Stimulated activated memory B cell treated with anti-CD40 and anti-IgM and Interleukin-4, amounts not matched to agents 10 μg/mL and 1 μg/mL and 100 μg/mL, for 72 hours (primary cell): ENCODE results near the gene CKMT2.
"Not testable (repeated sequence)": the region's sequence is repeated elsewhere in the genome, so short reads cannot be mapped to it uniquely, and the experiment has no call there.

Experiments
- ATAC-seq: fragments of 150-1000 bp; cut with Tn5 transposase; 2 replicates; pipeline ENCODE4 v1.10.0; 2021
- H3K27ac Mint-ChIP-seq: one replicate; pipeline ENCODE4 v1.8.0; 2022; ENCODE audit warnings: mild to moderate bottlenecking, mixed read lengths
- H3K27me3 Mint-ChIP-seq: one replicate; pipeline ENCODE4 v1.8.0; 2022; ENCODE audit warnings: mixed read lengths
- H3K36me3 Mint-ChIP-seq: one replicate; pipeline ENCODE4 v1.8.0; 2022; ENCODE audit warnings: mixed read lengths
- H3K4me1 Mint-ChIP-seq: one replicate; pipeline ENCODE4 v1.8.0; 2022; ENCODE audit warnings: mixed read lengths
- H3K4me3 Mint-ChIP-seq: one replicate; pipeline ENCODE4 v1.8.0; 2022; ENCODE audit warnings: mild to moderate bottlenecking, moderate library complexity, mixed read lengths
- H3K9me3 Mint-ChIP-seq: one replicate; pipeline ENCODE4 v1.8.0; 2022; ENCODE audit warnings: mixed read lengths

Gene CKMT2

DNA sequence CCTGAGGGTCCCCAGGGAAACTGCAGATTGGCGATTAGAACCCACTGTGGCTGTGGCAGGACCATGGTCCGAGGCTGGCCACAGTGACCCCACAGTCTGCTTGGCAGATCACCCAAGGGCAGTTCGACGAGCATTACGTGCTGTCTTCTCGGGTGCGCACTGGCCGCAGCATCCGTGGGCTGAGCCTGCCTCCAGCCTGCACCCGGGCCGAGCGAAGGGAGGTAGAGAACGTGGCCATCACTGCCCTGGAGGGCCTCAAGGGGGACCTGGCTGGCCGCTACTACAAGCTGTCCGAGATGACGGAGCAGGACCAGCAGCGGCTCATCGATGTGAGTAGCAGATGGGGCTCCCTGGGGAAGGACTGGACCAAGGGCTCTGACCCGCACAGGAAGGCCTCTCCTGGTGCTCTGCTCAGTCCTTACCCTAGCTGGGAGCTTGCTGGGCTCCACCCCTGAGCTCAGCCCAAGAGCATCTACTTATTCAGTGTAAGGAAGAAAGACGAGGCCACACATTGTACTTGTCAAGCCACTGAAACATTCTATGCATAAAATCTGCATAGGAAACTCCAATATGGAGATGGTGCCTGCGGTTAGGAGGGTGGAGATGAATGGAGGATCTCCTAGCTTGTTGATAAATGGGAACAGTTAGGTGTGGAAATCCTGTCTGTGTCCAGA lies 21.9 kb downstream of the CKMT2 start:
- H3K4me3 Mint-ChIP-seq: no peak overlapping the region
- no peak overlapping the region for H3K27ac Mint-ChIP-seq
- H3K36me3 Mint-ChIP-seq: peaks cover 54% of the 10 kb centered on the region
- ATAC-seq: no peak
- H3K27me3 Mint-ChIP-seq: no peaks in the 10 kb centered on the region
- H3K4me1 Mint-ChIP-seq: peaks cover 6% of the 10 kb centered on the region
- peaks cover 5% of the 10 kb centered on the region for H3K9me3 Mint-ChIP-seq

- Mint-ChIP-seq H3K4me3 (no peak overlapping the region), H3K27ac (no peak overlapping the region), H3K4me1 (peaks cover 12% of the 10 kb centered on the region), H3K27me3 (no peaks in the 10 kb centered on the region), H3K36me3 (peaks cover 57% of the 10 kb centered on the region), H3K9me3 (peaks cover 10% of the 10 kb centered on the region)
- no peak for ATAC-seq
Observed at GRCh38 chr5:81256766-81257165, 23.6 kb downstream of the CKMT2 start.

GRCh38 chr5:81262796-81263195 lies 29.7 kb downstream of the CKMT2 start:
- H3K27ac Mint-ChIP-seq, ATAC-seq, H3K4me3 Mint-ChIP-seq, H3K27me3 Mint-ChIP-seq: not testable (repeated sequence)
- peaks cover 12% of the 10 kb centered on the region for H3K9me3 Mint-ChIP-seq
- H3K36me3 Mint-ChIP-seq: peaks cover 58% of the 10 kb centered on the region
- peaks cover 12% of the 10 kb centered on the region for H3K4me1 Mint-ChIP-seq

DNA sequence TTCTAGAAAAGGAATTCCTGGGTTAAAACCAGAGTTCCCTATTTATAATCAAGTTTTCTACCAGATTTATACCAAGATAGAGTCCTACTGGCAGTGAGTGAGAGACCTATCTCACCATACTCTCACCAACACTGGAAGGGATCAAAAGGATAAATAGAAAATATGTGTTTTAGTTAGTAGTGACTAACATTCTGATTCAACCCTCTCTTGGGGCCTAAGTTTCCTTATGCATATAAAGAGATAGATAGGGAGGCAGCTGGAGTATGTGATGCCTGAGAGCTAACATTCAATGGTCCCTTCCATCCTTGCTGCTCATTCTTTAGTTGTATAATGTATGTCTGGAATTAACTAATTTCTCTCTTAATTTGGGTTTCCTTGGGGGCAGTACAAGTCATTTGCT lies 32.0 kb downstream of the CKMT2 start:
- H3K4me3 Mint-ChIP-seq: no peak overlapping the region
- H3K9me3 Mint-ChIP-seq: peaks cover 7% of the 10 kb centered on the region
- peaks cover 18% of the 10 kb centered on the region for H3K4me1 Mint-ChIP-seq
- no peak for ATAC-seq
- H3K27me3 Mint-ChIP-seq: no peaks in the 10 kb centered on the region
- H3K27ac Mint-ChIP-seq: no peak overlapping the region
- H3K36me3 Mint-ChIP-seq: peaks cover 61% of the 10 kb centered on the region

DNA sequence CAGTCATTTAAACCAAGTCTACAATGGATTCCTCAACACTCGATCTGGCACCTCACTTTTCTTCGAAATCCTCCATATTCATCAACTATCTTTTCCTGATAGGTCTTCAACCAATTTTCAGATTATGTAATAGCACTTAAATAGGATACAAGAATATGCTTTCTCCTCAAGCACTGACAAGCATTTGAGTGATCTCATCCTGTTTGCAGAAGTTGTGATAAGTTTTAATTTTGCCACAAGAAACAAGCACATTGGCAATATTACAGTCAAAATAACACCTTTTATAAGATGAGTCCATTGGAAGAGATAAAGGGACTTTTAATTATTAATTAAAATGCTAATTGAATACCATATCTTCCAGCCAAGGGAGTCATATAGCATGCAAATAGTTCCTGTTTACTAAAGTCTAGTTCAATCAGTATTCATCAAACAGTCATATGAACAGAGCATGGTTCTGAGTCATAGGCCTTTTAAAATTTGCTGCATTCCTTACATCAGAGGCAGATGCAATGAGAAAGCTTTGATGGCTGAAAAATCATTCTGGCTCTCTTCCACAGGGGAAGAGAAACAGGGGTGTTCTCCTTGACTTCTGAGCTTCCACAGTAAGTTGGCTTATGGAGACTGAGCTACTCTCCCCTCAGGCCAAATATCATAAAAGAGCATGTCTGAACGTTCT lies 35.5 kb downstream of the CKMT2 start:
- H3K36me3 Mint-ChIP-seq: peaks cover 63% of the 10 kb centered on the region
- no peak overlapping the region for H3K4me3 Mint-ChIP-seq
- ATAC-seq: no peak
- peaks cover 34% of the 10 kb centered on the region for H3K4me1 Mint-ChIP-seq
- no peaks in the 10 kb centered on the region for H3K27me3 Mint-ChIP-seq
- peaks cover 23% of the 10 kb centered on the region for H3K9me3 Mint-ChIP-seq
- no peak overlapping the region for H3K27ac Mint-ChIP-seq

DNA sequence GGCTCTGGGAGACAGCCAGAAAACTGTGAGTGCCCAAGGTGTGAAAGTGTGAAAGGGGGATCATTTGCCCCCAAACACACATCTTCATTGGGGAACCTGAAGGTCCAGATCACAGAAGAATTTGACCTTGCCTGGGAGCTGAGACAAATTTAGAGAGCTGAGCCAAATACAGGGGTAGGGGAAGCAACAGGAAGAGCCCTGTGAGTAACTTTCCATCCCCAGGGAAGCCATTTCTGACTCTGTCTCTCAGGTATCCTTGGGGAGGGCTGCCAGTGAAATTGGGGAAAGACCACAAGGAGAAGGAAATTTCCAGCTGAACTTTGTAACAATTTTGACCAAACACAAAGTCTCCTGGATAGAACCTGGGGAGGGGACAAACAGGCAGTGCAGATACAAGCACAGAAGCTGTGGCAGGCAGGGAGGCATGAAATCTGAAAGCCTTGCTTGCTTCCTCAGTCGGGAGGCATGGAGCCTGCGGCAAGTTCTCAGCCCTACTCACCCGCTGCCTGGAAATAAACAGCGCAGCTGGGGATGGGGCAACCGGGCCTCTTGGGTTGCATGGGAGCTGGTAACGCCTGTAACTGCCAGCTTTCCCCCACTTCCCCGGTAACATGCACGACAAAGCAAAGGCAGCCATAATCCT lies 36.8 kb downstream of the CKMT2 start:
- no peak overlapping the region for H3K4me3 Mint-ChIP-seq
- no peak for ATAC-seq
- no peak overlapping the region for H3K27ac Mint-ChIP-seq
- H3K4me1 Mint-ChIP-seq: peaks cover 46% of the 10 kb centered on the region
- H3K27me3 Mint-ChIP-seq: no peaks in the 10 kb centered on the region
- H3K9me3 Mint-ChIP-seq: peaks cover 30% of the 10 kb centered on the region
- H3K36me3 Mint-ChIP-seq: peaks cover 67% of the 10 kb centered on the region

DNA sequence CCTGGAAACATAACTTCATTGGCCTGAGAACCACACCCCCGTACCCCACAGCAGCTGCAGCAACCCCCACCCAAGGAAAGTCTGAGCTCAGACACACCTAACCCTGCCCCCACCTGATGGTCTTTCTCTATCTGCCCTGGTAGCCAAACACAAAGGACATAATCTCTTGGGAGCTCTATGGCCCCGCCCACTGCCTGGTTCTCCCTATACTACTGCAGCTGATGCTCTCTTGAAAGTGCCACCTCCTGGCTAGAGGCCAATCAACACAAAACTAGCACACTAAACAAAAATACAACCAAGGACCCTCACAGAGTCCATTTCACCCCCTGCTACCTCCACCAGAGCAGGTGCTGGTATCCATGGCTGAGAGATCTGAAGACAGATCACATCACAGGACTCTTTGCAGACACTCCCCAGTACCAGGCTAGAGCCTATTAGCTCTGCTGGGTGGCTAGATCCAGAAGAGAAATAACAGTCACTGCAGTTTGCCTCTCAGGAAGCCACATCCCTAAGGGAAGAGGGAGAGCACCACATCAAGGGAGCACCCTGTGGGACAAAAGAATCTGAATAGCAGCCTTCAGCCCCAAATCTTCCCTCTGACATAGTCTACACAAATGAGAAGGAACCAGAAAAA lies 37.4 kb downstream of the CKMT2 start:
- H3K36me3 Mint-ChIP-seq: peaks cover 73% of the 10 kb centered on the region
- peaks cover 49% of the 10 kb centered on the region for H3K4me1 Mint-ChIP-seq
- H3K4me3 Mint-ChIP-seq, ATAC-seq, H3K27me3 Mint-ChIP-seq, H3K27ac Mint-ChIP-seq: not testable (repeated sequence)
- peaks cover 34% of the 10 kb centered on the region for H3K9me3 Mint-ChIP-seq

DNA sequence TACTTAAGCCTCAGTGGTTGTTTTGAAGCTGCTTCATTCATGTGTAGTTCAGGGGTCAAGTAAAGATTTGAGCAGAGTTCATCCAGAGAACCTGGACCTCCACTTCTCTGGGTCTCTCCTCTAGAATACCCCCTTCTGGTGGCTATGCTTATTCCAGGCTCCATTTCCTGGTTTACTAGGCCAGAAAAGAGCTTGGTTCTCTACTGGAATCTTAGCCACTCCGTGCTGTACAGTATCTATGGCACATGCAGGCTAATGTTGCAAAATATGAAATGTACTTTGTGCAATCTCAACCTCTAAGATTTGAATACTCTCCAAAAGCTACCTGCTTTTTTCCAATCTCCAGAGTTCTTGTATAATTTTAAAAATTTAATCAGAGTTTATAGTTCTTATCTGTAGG lies 50.9 kb downstream of the CKMT2 start:
- no peak overlapping the region for H3K27ac Mint-ChIP-seq
- H3K4me3 Mint-ChIP-seq: no peak overlapping the region
- H3K36me3 Mint-ChIP-seq: peaks cover 43% of the 10 kb centered on the region
- H3K9me3 Mint-ChIP-seq: no peaks in the 10 kb centered on the region
- H3K4me1 Mint-ChIP-seq: peaks cover 40% of the 10 kb centered on the region
- no peaks in the 10 kb centered on the region for H3K27me3 Mint-ChIP-seq
- no peak for ATAC-seq

GRCh38 chr5:81286059-81286617 lies 53.0 kb downstream of the CKMT2 start:
- no peak overlapping the region for H3K27ac Mint-ChIP-seq
- peaks cover 7% of the 10 kb centered on the region for H3K9me3 Mint-ChIP-seq
- H3K4me3 Mint-ChIP-seq: no peak overlapping the region
- no peak for ATAC-seq
- peaks cover 48% of the 10 kb centered on the region for H3K36me3 Mint-ChIP-seq
- no peaks in the 10 kb centered on the region for H3K27me3 Mint-ChIP-seq
- peaks cover 50% of the 10 kb centered on the region for H3K4me1 Mint-ChIP-seq

DNA sequence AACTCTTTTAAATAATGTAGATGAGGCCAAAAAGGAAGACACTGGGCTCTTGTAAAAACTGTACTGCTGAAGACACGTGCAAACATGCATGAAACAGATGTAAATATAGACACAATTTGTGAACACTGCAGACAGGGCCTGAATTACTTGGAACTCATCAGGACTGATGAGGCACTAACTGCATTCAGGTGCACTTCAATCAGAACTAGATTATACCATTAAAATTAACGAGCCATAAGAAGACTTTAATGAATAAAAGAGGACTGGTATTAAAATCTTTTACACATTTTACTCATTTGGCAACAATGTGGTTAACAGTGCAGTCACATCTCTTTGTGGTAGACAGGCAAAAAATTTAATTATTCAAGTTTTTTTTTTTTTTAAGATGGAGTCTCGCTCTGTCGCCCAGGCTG lies 54.9 kb downstream of the CKMT2 start:
- Mint-ChIP-seq H3K4me3 (no peak overlapping the region), H3K9me3 (peaks cover 20% of the 10 kb centered on the region), H3K36me3 (peaks cover 63% of the 10 kb centered on the region), H3K27me3 (no peaks in the 10 kb centered on the region), H3K27ac (no peak overlapping the region), H3K4me1 (peaks cover 57% of the 10 kb centered on the region)
- ATAC-seq: no peak

- no peak for ATAC-seq
- no peaks in the 10 kb centered on the region for H3K27me3 Mint-ChIP-seq
- no peak overlapping the region for H3K4me3 Mint-ChIP-seq
- H3K27ac Mint-ChIP-seq: no peak overlapping the region
- peaks cover 74% of the 10 kb centered on the region for H3K36me3 Mint-ChIP-seq
- H3K4me1 Mint-ChIP-seq: peaks cover 54% of the 10 kb centered on the region
- peaks cover 30% of the 10 kb centered on the region for H3K9me3 Mint-ChIP-seq
Observed at GRCh38 chr5:81290146-81290545, 57.0 kb downstream of the CKMT2 start.

DNA sequence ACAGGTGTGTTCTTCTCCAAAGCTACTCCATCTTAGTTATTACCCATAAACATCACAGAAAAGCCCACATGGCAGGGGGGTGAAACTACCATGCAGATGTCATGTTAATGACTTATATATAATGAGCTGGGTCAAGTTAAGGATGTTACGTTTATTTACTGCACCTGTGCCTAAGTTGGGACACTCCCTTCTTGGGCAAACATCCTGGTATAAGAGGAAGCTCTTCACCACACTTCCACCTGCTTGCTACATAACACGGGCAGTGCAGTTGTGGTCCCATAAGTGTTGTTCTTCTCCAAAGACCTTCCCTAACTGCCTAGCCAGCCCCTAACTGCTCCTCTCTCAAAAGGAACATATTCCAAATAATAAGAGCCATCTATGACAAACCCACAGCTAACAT lies 59.0 kb downstream of the CKMT2 start:
- Mint-ChIP-seq H3K4me1 (peaks cover 38% of the 10 kb centered on the region), H3K36me3 (peaks cover 67% of the 10 kb centered on the region), H3K27ac (no peak overlapping the region), H3K27me3 (no peaks in the 10 kb centered on the region), H3K9me3 (peaks cover 30% of the 10 kb centered on the region), H3K4me3 (no peak overlapping the region)
- no peak for ATAC-seq

DNA sequence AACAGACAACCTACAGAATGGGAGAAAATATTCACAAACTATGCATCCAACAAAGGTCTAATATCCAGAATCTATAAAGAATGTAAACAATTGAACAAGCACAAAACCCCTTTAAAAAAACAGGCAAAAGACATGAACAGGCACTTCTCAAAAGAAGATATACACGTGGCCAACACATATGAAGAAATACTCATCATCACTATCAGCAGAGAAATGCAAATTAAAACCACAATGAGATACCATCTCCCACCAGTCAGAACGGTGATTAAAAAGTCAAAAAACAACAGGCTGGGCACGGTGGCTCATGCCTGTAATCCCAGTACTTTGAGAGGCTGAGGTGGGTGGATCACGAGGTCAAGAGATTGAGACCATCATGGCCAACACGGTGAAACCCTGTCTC lies 60.9 kb downstream of the CKMT2 start:
- not testable (repeated sequence) for ATAC-seq, H3K27ac Mint-ChIP-seq, H3K4me3 Mint-ChIP-seq, H3K27me3 Mint-ChIP-seq
- H3K36me3 Mint-ChIP-seq: peaks cover 71% of the 10 kb centered on the region
- peaks cover 30% of the 10 kb centered on the region for H3K9me3 Mint-ChIP-seq
- peaks cover 26% of the 10 kb centered on the region for H3K4me1 Mint-ChIP-seq

- H3K4me3 Mint-ChIP-seq: no peak overlapping the region
- no peak overlapping the region for H3K27ac Mint-ChIP-seq
- peaks cover 17% of the 10 kb centered on the region for H3K4me1 Mint-ChIP-seq
- ATAC-seq: no peak
- no peaks in the 10 kb centered on the region for H3K27me3 Mint-ChIP-seq
- H3K36me3 Mint-ChIP-seq: peaks cover 36% of the 10 kb centered on the region
- peaks cover 13% of the 10 kb centered on the region for H3K9me3 Mint-ChIP-seq
Observed at GRCh38 chr5:81297531-81297930, 64.4 kb downstream of the CKMT2 start.

DNA sequence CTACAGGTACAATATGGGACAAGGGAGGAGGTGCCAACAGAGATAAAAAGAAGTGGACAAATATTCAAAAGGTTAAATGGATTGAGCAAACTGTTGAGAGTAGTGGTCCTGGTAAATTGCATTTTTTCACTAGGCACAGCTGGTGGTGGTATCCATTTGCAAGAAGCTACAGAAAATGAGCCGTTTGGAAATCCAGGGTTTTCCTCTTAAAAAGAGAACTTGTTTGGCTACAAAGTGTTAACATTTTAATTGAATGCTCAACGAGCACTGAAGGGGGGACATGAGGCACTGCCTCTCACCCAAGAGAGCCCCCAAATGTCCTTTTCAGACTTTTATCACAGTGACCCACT lies 67.8 kb downstream of the CKMT2 start:
- Mint-ChIP-seq H3K36me3 (peaks cover 20% of the 10 kb centered on the region), H3K4me1 (peaks cover 23% of the 10 kb centered on the region), H3K27me3 (no peaks in the 10 kb centered on the region), H3K27ac (peak overlapping the region; percentile 90), H3K4me3 (peak overlapping the region; percentile 89), H3K9me3 (no peaks in the 10 kb centered on the region)
- no peak for ATAC-seq
